Measurements from ENCODE around the gene OXSR1.

OXSR1 gene

GRCh38 chr3:38265604-38266307 is 100.4 kb downstream of the OXSR1 start, which contains the start of gene SLC22A13:
Gene SLC22A13 (plus strand): TSS chr3:38265812. CDS start chr3:38265861, 49 bp downstream.
- H3K4me1 ChIP-seq: no peaks in the 10 kb centered on the region
- no peak within 1 kb of the TSS for H3K27ac ChIP-seq

GRCh38 chr3:38266810-38267209 is 101.5 kb downstream of the OXSR1 start:
- Histone ChIP-seq H3K4me3 (no peak overlapping the region), H3K27ac (no peak overlapping the region), H3K36me3 (peaks cover 0 to 4% (median 0%) of the 10 kb centered on the region in 3 donors), H3K4me1 (no peaks in the 10 kb centered on the region), H3K27me3 (no peaks in the 10 kb centered on the region), H3K9me3 (no peaks in the 10 kb centered on the region)
- intact Hi-C loops (cut with DNase I; ENCODE audit: low total_unique reads): no loop called here
- DNase-seq: no peak
- no peak for TF ChIP-seq CTCF (IDR thresholded peaks at IDR 0.05)

More at GRCh38 chr3:38265604-38266307, 100.4 kb downstream of the OXSR1 start, which contains the start of gene SLC22A13:
- DNase-seq: no peak
- intact Hi-C loops (cut with DNase I; ENCODE audit: low total_unique reads): no loop called here
- Histone ChIP-seq H3K27me3 (no peaks in the 10 kb centered on the region), H3K4me3 (no peak within 1 kb of the TSS), H3K36me3 (peaks cover 0 to 4% (median 0%) of the 10 kb centered on the region in 3 donors), H3K9me3 (no peaks in the 10 kb centered on the region)
- no peak for TF ChIP-seq CTCF (IDR thresholded peaks at IDR 0.05)

- Histone ChIP-seq H3K9me3 (no peaks in the 10 kb centered on the region), H3K27ac (no peak overlapping the region), H3K4me3 (no peak overlapping the region), H3K4me1 (no peaks in the 10 kb centered on the region), H3K36me3 (peaks cover 0 to 4% (median 0%) of the 10 kb centered on the region in 3 donors), H3K27me3 (no peaks in the 10 kb centered on the region)
- DNase-seq: no peak
- TF ChIP-seq CTCF (IDR thresholded peaks at IDR 0.05): no peak
- intact Hi-C loops (cut with DNase I; ENCODE audit: low total_unique reads): no loop called here
Observed at GRCh38 chr3:38267662-38268061, 102.3 kb downstream of the OXSR1 start.

- intact Hi-C loops (cut with DNase I; ENCODE audit: low total_unique reads): no loop called here
- TF ChIP-seq CTCF (IDR thresholded peaks at IDR 0.05): no peak
- no peaks in the 10 kb centered on the region for H3K9me3 ChIP-seq
Observed at GRCh38 chr3:38268087-38268486, 102.8 kb downstream of the OXSR1 start.

GRCh38 chr3:38268522-38268921 is 103.2 kb downstream of the OXSR1 start:
- intact Hi-C loops (cut with DNase I; ENCODE audit: low total_unique reads): no loop called here
- H3K4me1 ChIP-seq: no peaks in the 10 kb centered on the region
- no peak overlapping the region for H3K27ac ChIP-seq
- no peaks in the 10 kb centered on the region for H3K9me3 ChIP-seq
- no peaks in the 10 kb centered on the region for H3K27me3 ChIP-seq
- no peak for TF ChIP-seq CTCF (IDR thresholded peaks at IDR 0.05)
- DNase-seq: no peak
- H3K36me3 ChIP-seq: peaks cover 0 to 4% (median 0%) of the 10 kb centered on the region in 3 donors
- H3K4me3 ChIP-seq: no peak overlapping the region

More at GRCh38 chr3:38268087-38268486, 102.8 kb downstream of the OXSR1 start:
- no peak overlapping the region for H3K4me3 ChIP-seq
- no peaks in the 10 kb centered on the region for H3K4me1 ChIP-seq
- DNase-seq: no peak
- H3K27me3 ChIP-seq: no peaks in the 10 kb centered on the region
- peaks cover 0 to 4% (median 0%) of the 10 kb centered on the region in 3 donors for H3K36me3 ChIP-seq
- no peak overlapping the region for H3K27ac ChIP-seq

Measured in tibial artery (tissue), 4 donors.